Stimulated activated CD8-positive, alpha-beta memory T cell treated with anti-CD3 and anti-CD28 coated beads, Interleukin-7, amount 100 ng/mL, for 1 hour (primary cell): ENCODE measurements around the gene YWHAQ.
"Not testable (repeated sequence)": the region's sequence is repeated elsewhere in the genome, so short reads cannot be mapped to it uniquely, and the experiment has no call there.

Source experiments
- DNase-seq, 2 donors: peaks; one replicate each; pipeline ENCODE4 v3.0.0-alpha.2; 2020; ENCODE audit warnings: low read depth in 2 of 2

The YWHAQ gene

DNA sequence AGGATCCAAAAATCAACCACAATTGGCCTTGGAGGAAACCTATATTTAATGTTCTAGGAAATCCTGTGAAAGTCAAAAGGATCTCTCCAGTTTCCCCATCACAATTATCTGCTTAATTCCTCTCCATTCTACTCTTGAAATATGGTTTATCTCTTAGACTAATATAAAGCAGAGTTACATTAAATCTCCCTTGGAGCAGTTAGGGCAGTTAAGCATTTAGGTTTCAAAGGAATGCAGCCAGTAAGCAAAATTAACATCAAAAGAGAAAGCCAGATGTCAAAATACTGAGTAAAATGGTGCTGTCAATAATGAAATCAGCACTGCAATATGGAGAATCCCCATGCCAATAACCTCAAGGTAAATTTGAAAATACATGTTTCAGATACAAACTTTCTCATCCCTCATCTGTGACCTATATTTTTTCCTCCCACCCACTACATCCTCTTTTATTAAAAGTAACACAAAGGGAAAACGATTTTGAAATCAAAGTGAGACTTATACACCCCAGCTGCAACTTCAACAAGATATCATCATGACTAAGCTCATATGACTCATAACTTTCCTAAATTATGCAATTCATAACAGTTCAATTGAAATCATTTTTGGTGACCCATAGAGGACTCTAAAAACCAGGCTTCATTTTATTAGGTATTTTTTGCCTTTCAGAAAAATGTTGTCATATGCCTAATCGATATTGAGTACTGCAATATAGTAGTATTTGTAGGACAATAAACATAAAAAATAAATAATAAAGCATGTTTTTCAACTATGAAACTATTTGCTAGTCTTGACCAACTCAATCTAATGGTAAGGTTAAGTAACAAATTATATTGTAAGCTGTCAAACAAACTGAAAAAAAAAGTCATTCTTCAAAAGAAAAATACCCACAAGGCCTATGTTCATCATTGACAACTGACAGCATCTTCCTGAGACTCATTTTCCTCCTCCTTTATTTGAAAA, 78.3 kb downstream of the YWHAQ start:
- no peak for DNase-seq

GRCh38 chr2:9550859-9551391, 79.9 kb downstream of the YWHAQ start:
- DNase-seq: not testable (repeated sequence)

GRCh38 chr2:9549420-9549819, 81.4 kb downstream of the YWHAQ start:
- no peak for DNase-seq

DNA sequence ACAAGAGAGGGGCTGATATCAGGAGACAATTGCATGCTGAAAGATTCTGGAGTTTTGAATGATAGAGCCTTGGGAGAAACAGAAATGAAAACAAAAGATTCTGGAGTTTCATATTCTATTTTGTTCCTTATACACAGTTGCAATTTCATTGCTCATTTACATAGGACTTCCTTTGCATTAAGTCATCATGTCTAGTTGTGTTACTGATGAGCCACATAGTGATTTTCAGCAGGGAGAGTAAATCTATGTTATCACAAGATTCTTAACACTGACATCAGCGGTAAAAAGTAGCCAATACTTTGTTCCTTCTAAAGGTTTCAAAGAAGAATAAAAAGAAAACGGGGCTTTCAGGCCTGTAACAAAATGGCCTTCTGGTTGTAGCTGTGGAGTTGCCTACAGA, 82.3 kb downstream of the YWHAQ start:
- DNase-seq: no peak

- DNase-seq: no peak
These were observed 83.4 kb downstream of the YWHAQ start for GRCh38 chr2:9547262-9547991.

DNA sequence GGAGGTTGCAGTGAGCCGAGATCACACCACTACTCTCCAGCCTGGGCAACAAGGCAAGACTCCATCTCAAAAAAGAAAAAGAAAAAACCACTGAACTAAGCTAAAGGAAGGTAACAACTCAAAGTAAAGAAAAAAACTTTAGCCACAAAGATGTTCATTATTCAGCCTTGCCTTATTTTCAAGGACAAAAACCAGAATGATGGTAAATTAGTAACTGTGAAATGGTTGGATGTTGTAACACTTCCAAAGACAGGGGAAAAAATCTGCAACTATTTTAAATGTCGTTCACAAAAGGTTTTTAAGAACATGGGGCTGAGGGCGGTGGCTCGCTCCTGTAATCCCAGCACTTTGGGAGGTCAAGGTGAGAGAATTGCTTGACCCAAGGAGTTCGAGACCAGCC, 85.3 kb downstream of the YWHAQ start:
- no peak for DNase-seq

DNA sequence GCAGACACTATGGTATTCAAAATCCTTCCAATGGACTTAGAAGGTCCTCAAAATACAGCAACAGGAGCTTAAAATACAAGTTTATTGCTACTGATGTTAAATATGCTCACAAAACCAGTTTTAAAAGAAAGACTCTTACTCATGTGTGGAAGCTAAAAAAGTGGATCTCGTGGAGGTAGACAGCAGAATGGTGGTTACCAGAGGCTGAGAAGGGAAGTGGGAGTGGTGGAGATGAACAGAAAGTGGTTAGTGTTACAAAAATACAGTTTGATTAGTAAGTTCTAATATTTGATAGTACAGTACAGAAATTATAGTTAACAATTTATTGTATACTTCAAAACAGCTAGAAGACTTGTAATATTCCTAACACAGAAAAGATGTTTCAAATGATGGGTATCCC, 87.2 kb downstream of the YWHAQ start:
- no peak for DNase-seq

DNA sequence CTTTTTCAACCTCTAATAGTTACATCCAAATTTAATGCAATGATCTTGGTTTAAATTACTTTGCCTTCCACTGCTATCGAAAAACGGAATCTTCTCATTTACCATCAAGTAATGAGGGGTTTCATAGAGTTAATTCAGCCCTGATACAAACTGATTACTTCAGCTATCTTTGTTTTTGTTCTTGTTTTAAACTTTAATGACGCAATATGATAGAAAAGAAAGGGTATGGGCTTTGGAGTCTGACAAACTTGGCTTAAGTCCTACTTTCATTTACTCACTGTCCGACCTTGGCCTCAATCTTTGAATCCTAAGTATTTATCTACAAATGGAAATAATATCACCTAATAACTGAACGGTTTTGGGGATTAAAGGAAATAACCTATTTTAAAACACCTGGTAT, 91.3 kb downstream of the YWHAQ start:
- DNase-seq: no peak

DNA sequence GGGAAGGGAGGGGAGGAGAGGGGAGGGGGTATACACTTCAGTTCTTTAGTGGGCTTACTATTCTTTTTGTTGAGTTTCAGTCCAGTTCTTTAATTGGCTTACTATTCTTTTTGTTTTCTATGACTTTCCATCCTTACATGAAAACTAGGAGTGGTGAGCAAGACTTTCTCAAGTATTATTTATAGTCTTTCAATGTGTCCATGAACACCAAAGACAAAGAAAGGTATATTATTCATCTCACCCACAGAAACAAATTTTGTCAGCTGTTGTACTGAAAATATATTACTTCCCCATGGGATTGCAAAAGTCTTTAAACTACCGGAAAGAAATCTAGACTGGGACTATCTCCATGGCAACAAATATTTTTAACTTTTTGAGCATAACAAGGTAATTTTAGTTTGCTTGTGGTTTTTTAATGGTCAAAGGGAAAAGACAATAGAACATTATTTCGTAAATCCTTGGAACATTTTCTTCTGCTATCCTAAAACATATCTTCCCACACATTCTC, 92.7 kb downstream of the YWHAQ start:
- no peak for DNase-seq

DNA sequence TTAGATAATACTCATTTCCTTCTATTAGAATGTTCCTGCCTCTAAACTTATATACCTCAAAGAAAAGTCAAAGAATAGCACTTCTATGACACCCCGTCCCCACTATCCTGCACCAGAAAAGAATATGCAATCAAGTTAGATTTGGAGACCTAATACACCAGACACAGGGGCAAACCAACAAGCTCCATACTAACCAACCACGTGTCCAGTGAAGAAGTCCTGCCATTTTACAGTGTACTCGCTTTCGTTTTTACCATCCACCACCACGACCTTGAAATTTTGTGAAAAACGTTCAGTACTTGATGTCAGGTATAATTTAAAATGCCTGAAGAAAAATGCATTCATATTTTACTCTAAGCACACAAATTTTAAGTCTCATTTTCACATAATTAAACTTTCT, 94.3 kb downstream of the YWHAQ start:
- no peak for DNase-seq

DNA sequence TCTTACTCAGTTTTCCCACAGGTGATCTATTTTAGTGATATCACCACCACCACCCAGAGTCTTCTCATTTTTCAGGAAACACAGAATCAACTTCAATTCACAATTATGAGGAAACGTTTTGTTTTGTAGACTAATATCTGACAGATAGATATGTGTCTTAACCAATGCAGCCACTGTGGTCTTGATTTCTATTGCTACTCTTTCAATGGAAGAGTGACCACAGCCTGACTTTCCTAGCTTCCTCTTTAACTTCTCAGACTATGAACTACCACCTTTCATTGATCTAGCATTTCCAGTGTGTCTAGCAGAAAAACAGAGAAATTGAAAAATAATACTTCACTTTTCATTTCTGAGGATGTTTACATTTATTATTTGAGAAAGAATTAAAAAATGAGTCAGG, 95.6 kb downstream of the YWHAQ start:
- DNase-seq: no peak
